A549 (cell line): ENCODE data around the gene ATOH7. TPM values are rescaled to one million over a fixed set of nuclear protein-coding genes. Genes with fewer than 3 reads are reported as not detected.

Source experiments
- ATAC-seq, 2 experiments: fragments of 200-7000 bp in 1 of 2; fragments of >200 bp in 1 of 2; cut with Nextera tagmentation in 1 of 2; cut with Tn5 transposase in 1 of 2; 3 replicates each; pipeline versions ENCODE4 v1.8.0 to v1.9.1; 2018 to 2020; ENCODE audit warnings: mild to moderate bottlenecking in 1 of 2, moderate library complexity in 1 of 2
- CTCF ChIA-PET: fragments of 300-600 bp; sonication (Branson Sonifier 250); formaldehyde crosslinking; extraction: SDS; loops from one replicate; lab custom pipeline; 2021; ENCODE audit warnings: antibody characterized with exemption, inconsistent platforms; lab: Yijun Ruan, JAX
- POLR2A ChIA-PET: fragments of 350-600 bp; formaldehyde crosslinking; extraction: SDS; loops from one replicate; lab custom pipeline; 2021; ENCODE audit warnings: antibody characterized with exemption, inconsistent platforms; lab: Yijun Ruan, JAX
- DNase-seq, 2 experiments: peaks; one replicate each; pipeline versions ENCODE4 v3.0.0 to v3.0.0-alpha.2; 2011 to 2016; ENCODE audit warnings: low read depth in 1 of 2, low spot score in 1 of 2
- FAIRE-seq: peaks from 2 replicates; lab custom pipeline; 2011; peaks lifted over from hg19 to GRCh38; lab: Jason Lieb, UNC
- H3K27ac ChIP-seq, 2 experiments: fragments of >200 bp; sonication (Bioruptor Twin); formaldehyde crosslinking; 3 replicates each; pipeline ENCODE4 v1.5.1; 2016 to 2017
- H3K4me1 ChIP-seq: fragments of >200 bp; sonication (Bioruptor Twin); formaldehyde crosslinking; 3 replicates; pipeline ENCODE4 v1.6.1; 2016
- H3K4me2 ChIP-seq: fragments of >200 bp; sonication (Bioruptor Twin); formaldehyde crosslinking; 3 replicates; pipeline ENCODE4 v1.6.1; 2016
- H3K4me3 ChIP-seq: fragments of >200 bp; sonication (Bioruptor Twin); formaldehyde crosslinking; 3 replicates; pipeline ENCODE4 v1.5.1; 2016
- H3K9me3 ChIP-seq: fragments of >200 bp; sonication (Bioruptor Twin); formaldehyde crosslinking; 3 replicates; pipeline ENCODE4 v1.6.1; 2016
- BHLHE40 ChIP-seq: IDR thresholded peaks from 2 replicates; pipeline ENCODE4 v1.6.1; 2012; ENCODE audit warnings: low read depth, low read length, inconsistent platforms
- CBX2 ChIP-seq: fragments of 200-600 bp; sonication (generic); IDR thresholded peaks from 2 replicates; pipeline ENCODE4 v1.6.1; 2016; ENCODE audit warnings: low read depth, mild to moderate bottlenecking, borderline replicate concordance
- CEBPB ChIP-seq, 2 experiments: fragments of >200 bp in 1 of 2; sonication (Bioruptor Twin) in 1 of 2; formaldehyde crosslinking in 1 of 2; IDR thresholded peaks; 2 replicates each; pipeline ENCODE4 v1.6.1; 2012 to 2016
- CHD2 ChIP-seq: fragments of 150-350 bp; IDR thresholded peaks from 2 replicates; pipeline ENCODE4 v1.6.1; 2014; ENCODE audit warnings: low read length; ENCODE audit not compliant: partially characterized antibody
- CHD4 ChIP-seq: fragments of 200-600 bp; sonication (generic); IDR thresholded peaks from 2 replicates; pipeline ENCODE4 v1.6.1; 2016; ENCODE audit warnings: antibody characterized with exemption, mild to moderate bottlenecking, borderline replicate concordance
- EHMT2 ChIP-seq: fragments of 200-600 bp; sonication (generic); IDR thresholded peaks from 2 replicates; pipeline ENCODE4 v1.6.1; 2016; ENCODE audit warnings: antibody characterized with exemption, low read depth, mild to moderate bottlenecking, moderate library complexity
- ESRRA ChIP-seq: fragments of 150-350 bp; IDR thresholded peaks from 2 replicates; pipeline ENCODE4 v1.6.1; 2014; ENCODE audit warnings: mild to moderate bottlenecking, low read length, borderline replicate concordance
- FOSL2 ChIP-seq, 2 experiments: fragments of 450-650 bp in 1 of 2; fragments of >200 bp in 1 of 2; sonication (Bioruptor Twin) in 1 of 2; formaldehyde crosslinking; IDR thresholded peaks; 2 replicates each; pipeline versions ENCODE4 v1.5.0 to v1.6.1; 2016 to 2020; ENCODE audit warnings: mild to moderate bottlenecking in 1 of 2, moderate library complexity in 1 of 2
- FOXS1 ChIP-seq: fragments of 250-450 bp; sonication (Bioruptor Pico); IDR thresholded peaks from 2 replicates; pipeline ENCODE4 v1.5.0; 2020; ENCODE audit warnings: mild to moderate bottlenecking, moderate library complexity
- GATA3 ChIP-seq: IDR thresholded peaks from 2 replicates; pipeline ENCODE4 v1.6.1; 2012; ENCODE audit warnings: borderline replicate concordance
- HDAC2 ChIP-seq: fragments of 200-600 bp; sonication (generic); IDR thresholded peaks from 2 replicates; pipeline ENCODE4 v1.6.1; 2016
- HEYL ChIP-seq: fragments of 250-450 bp; sonication (Bioruptor Pico); IDR thresholded peaks from 2 replicates; pipeline ENCODE4 v1.8.0; 2021; ENCODE audit warnings: mild to moderate bottlenecking, moderate library complexity
- HOXA7 ChIP-seq: fragments of 250-450 bp; sonication (Bioruptor Pico); IDR thresholded peaks from 2 replicates; pipeline ENCODE4 v1.5.0; 2020; ENCODE audit warnings: mild to moderate bottlenecking, moderate library complexity
- JUNB ChIP-seq: fragments of >200 bp; sonication (Bioruptor Twin); formaldehyde crosslinking; IDR thresholded peaks from 2 replicates; pipeline ENCODE4 v1.6.1; 2016
- KDM5A ChIP-seq: fragments of 200-600 bp; sonication (generic); IDR thresholded peaks from 2 replicates; pipeline ENCODE4 v1.6.1; 2016; ENCODE audit warnings: antibody characterized with exemption, mild to moderate bottlenecking
- MAZ ChIP-seq: fragments of 150-350 bp; IDR thresholded peaks from 2 replicates; pipeline ENCODE4 v1.6.1; 2014; ENCODE audit warnings: antibody characterized with exemption, low read depth, low read length, borderline replicate concordance
- NPAS2 ChIP-seq: fragments of 250-450 bp; sonication (Bioruptor Pico); IDR thresholded peaks from 2 replicates; pipeline ENCODE4 v1.8.0; 2022; ENCODE audit warnings: mild to moderate bottlenecking, moderate library complexity, borderline replicate concordance
- PHF8 ChIP-seq: fragments of 200-600 bp; sonication (generic); IDR thresholded peaks from 2 replicates; pipeline ENCODE4 v1.6.1; 2016; ENCODE audit warnings: low read depth, mild to moderate bottlenecking, antibody characterized with exemption, moderate library complexity, borderline replicate concordance
- POLR2A ChIP-seq: IDR thresholded peaks from 2 replicates; pipeline ENCODE4 v1.6.1; 2012; ENCODE audit warnings: mild to moderate bottlenecking, low read length
- RAD21 ChIP-seq, 2 experiments: fragments of >200 bp in 1 of 2; sonication (Bioruptor Twin) in 1 of 2; formaldehyde crosslinking in 1 of 2; IDR thresholded peaks in 1 of 2; conservative IDR thresholded peaks in 1 of 2; 2 replicates in 1 of 2; 3 replicates in 1 of 2; pipeline ENCODE4 v1.6.1; 2012 to 2018; ENCODE audit warnings: inconsistent platforms in 1 of 2
- RFX5 ChIP-seq: fragments of 450-650 bp; IDR thresholded peaks from 2 replicates; pipeline ENCODE4 v1.7.1; 2014; ENCODE audit warnings: antibody characterized with exemption, mild to moderate bottlenecking, moderate library complexity
- SREBF2 ChIP-seq: fragments of 450-650 bp; IDR thresholded peaks from 2 replicates; pipeline ENCODE4 v1.6.1; 2014; ENCODE audit warnings: mild to moderate bottlenecking, moderate library complexity
- TFCP2L1 ChIP-seq: fragments of 250-450 bp; sonication (Bioruptor Pico); IDR thresholded peaks from 2 replicates; pipeline ENCODE4 v1.5.0; 2021; ENCODE audit warnings: mild to moderate bottlenecking
- ZFP36 ChIP-seq: fragments of 450-650 bp; IDR thresholded peaks from 2 replicates; pipeline ENCODE4 v1.6.1; 2014; ENCODE audit warnings: borderline replicate concordance; ENCODE audit not compliant: partially characterized antibody
- ZNF302 ChIP-seq: fragments of 250-450 bp; sonication (Bioruptor Pico); IDR thresholded peaks from 2 replicates; pipeline ENCODE4 v1.9.0; 2021; ENCODE audit warnings: inconsistent platforms, mild to moderate bottlenecking, moderate library complexity
- WGBS: methylation state at CpG from one replicate; pipeline ENCODE4 v1.1.6; 2017; ENCODE audit errors: missing lambda C conversion rate; 5-methylcytosine and 5-hydroxymethylcytosine counted together
- polyA plus RNA-seq, 4 experiments: library from polyadenylated mRNA; depleted of rRNA in 3 of 4; stranded (reverse); fragments of >200 nt; fragmentation: RNase III in 1 of 4; extraction: RNeasy Plus Mini Kit Qiagen cat#74134 plus additional on column Dnase treatment in 1 of 4; gene quantifications; 2 replicates in 3 of 4; 3 replicates in 1 of 4; pipeline ENCODE4 v1.2.3, GENCODE V29; 2011 to 2017
- TF ChIP-seq, protein P1 (sequence below): fragments of 450-650 bp; IDR thresholded peaks from 2 replicates; pipeline ENCODE4 v1.6.1; 2014; ENCODE audit warnings: antibody characterized with exemption
- TF ChIP-seq, protein P2 (sequence below): fragments of >200 bp; sonication (Bioruptor Twin); formaldehyde crosslinking; IDR thresholded peaks from 3 replicates; pipeline ENCODE4 v1.5.1; 2016
- TF ChIP-seq, protein P3 (sequence below): fragments of 250-450 bp; sonication (Bioruptor Pico); IDR thresholded peaks from 2 replicates; pipeline ENCODE4 v1.5.0; 2021; ENCODE audit warnings: mild to moderate bottlenecking, moderate library complexity, borderline replicate concordance
- TF ChIP-seq, protein P4 (sequence below): fragments of 150-350 bp; IDR thresholded peaks from 2 replicates; pipeline ENCODE4 v1.6.1; 2014; ENCODE audit warnings: low read depth, mild to moderate bottlenecking, low read length
- TF ChIP-seq, protein P5 (sequence below): IDR thresholded peaks from 2 replicates; pipeline ENCODE4 v1.6.1; 2012

Gene ATOH7
- polyA plus RNA-seq, 2 of the 4 experiments (the other 2 are of a cell fraction): 0.18 to 0.27 TPM

DNA sequence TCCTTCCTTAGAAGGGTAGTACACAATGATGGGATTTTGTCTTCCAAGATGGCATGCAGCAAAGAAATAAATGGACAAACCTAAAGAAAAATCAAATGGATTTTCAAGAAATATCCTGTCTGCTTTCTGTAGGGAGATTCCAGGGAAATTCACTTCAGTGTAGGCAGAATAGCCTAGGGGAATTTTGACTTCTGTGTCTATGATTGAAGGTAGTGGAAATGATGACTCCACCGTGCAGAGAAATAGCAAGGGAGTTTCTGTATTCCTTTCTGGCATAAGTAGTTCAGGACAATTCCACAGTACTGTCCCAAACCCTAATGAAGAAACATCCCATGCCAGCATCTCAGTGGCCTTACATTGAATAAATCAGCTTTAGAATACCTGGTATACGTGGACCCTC lies 9.5 kb downstream of the ATOH7 start:
- FAIRE-seq (no peak), DNase-seq (no peak), ATAC-seq (no peak)
- H3K4me3 ChIP-seq: no peak overlapping the region
- 51% methylated on average over 2 of the region's 2 CpGs for WGBS
- ChIA-PET CTCF (interaction anchor here (1.3 to 10.3 kb wide), 3 partner anchors 9 to 66 kb away, joined by 5 to 63 read pairs (median 5); partner anchors contain the start of gene ATOH7), POLR2A (no interaction called here)
- TF ChIP-seq EHMT2: no peak
- TF ChIP-seq HEYL (CRISPR knock-in tag): no peak
- no peak for TF ChIP-seq MAZ
- TF ChIP-seq CBX2: no peak
- TF ChIP-seq PHF8: no peak
- TF ChIP-seq HDAC2: no peak
- no peak for TF ChIP-seq CHD2
- no peak for TF ChIP-seq RFX5
- TF ChIP-seq ZNF302 (CRISPR knock-in tag): no peak
- TF ChIP-seq, protein P1, sequence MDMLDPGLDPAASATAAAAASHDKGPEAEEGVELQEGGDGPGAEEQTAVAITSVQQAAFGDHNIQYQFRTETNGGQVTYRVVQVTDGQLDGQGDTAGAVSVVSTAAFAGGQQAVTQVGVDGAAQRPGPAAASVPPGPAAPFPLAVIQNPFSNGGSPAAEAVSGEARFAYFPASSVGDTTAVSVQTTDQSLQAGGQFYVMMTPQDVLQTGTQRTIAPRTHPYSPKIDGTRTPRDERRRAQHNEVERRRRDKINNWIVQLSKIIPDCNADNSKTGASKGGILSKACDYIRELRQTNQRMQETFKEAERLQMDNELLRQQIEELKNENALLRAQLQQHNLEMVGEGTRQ: no peak
- no peak for TF ChIP-seq POLR2A
- TF ChIP-seq, protein P2, sequence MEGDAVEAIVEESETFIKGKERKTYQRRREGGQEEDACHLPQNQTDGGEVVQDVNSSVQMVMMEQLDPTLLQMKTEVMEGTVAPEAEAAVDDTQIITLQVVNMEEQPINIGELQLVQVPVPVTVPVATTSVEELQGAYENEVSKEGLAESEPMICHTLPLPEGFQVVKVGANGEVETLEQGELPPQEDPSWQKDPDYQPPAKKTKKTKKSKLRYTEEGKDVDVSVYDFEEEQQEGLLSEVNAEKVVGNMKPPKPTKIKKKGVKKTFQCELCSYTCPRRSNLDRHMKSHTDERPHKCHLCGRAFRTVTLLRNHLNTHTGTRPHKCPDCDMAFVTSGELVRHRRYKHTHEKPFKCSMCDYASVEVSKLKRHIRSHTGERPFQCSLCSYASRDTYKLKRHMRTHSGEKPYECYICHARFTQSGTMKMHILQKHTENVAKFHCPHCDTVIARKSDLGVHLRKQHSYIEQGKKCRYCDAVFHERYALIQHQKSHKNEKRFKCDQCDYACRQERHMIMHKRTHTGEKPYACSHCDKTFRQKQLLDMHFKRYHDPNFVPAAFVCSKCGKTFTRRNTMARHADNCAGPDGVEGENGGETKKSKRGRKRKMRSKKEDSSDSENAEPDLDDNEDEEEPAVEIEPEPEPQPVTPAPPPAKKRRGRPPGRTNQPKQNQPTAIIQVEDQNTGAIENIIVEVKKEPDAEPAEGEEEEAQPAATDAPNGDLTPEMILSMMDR: no peak
- TF ChIP-seq, protein P3, sequence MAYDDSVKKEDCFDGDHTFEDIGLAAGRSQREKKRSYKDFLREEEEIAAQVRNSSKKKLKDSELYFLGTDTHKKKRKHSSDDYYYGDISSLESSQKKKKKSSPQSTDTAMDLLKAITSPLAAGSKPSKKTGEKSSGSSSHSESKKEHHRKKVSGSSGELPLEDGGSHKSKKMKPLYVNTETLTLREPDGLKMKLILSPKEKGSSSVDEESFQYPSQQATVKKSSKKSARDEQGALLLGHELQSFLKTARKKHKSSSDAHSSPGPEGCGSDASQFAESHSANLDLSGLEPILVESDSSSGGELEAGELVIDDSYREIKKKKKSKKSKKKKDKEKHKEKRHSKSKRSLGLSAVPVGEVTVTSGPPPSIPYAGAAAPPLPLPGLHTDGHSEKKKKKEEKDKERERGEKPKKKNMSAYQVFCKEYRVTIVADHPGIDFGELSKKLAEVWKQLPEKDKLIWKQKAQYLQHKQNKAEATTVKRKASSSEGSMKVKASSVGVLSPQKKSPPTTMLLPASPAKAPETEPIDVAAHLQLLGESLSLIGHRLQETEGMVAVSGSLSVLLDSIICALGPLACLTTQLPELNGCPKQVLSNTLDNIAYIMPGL: no peak
- no peak for TF ChIP-seq CEBPB (IDR thresholded peaks at IDR 0.05)
- no peak for TF ChIP-seq FOXS1 (CRISPR knock-in tag)
- no peak for TF ChIP-seq GATA3
- no peak for TF ChIP-seq ESRRA
- no peak for TF ChIP-seq CHD4
- peaks cover 9% of the 10 kb centered on the region; the same call in 1 of the 3 replicates for H3K4me1 ChIP-seq
- no peaks in the 10 kb centered on the region for H3K9me3 ChIP-seq
- H3K4me2 ChIP-seq: no peak overlapping the region
- H3K27ac ChIP-seq: no peak overlapping the region

DNA sequence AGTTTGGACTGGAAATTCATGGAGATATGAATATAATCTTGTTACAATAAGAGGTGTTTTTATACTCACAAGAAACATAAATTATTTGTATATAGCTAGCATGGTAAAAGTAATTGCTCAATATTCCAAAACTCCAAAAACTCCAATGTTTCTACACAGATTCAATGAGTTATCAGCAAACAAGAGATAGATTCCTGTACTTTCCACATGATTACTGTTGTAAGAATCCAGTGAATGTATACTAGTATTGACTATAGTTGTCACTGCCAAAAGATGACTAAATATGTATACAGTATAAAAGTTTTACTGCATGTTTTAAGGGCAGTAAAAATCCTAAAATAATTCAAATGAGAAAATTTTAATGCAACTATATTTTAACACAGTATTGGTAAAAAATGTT lies 10.7 kb downstream of the ATOH7 start:
- peaks cover 9% of the 10 kb centered on the region; the same call in 1 of the 3 replicates for H3K4me1 ChIP-seq
- no peak overlapping the region for H3K4me3 ChIP-seq
- POLR2A ChIA-PET: no interaction called here
- no peak overlapping the region for H3K4me2 ChIP-seq
- H3K27ac ChIP-seq: no peak overlapping the region
- H3K9me3 ChIP-seq: no peaks in the 10 kb centered on the region
- peak in 1 of 2 experiments; percentile 49; a peak in 1 of 6 replicates for ATAC-seq
- CTCF ChIA-PET: interaction anchor here (10.3 kb wide), 1 partner anchor 10 kb away, joined by 63 read pairs; no protein-coding TSS in a partner anchor
- TF ChIP-seq, protein P4, sequence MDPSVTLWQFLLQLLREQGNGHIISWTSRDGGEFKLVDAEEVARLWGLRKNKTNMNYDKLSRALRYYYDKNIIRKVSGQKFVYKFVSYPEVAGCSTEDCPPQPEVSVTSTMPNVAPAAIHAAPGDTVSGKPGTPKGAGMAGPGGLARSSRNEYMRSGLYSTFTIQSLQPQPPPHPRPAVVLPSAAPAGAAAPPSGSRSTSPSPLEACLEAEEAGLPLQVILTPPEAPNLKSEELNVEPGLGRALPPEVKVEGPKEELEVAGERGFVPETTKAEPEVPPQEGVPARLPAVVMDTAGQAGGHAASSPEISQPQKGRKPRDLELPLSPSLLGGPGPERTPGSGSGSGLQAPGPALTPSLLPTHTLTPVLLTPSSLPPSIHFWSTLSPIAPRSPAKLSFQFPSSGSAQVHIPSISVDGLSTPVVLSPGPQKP: no peak
- no peak for TF ChIP-seq HOXA7 (CRISPR knock-in tag)
- TF ChIP-seq JUNB: no peak
- no peak for TF ChIP-seq ZFP36
- peak in 1 of 2 experiments; percentile 26; a peak in 1 of 4 replicates for TF ChIP-seq CEBPB (IDR thresholded peaks at IDR 0.05)
- no peak for TF ChIP-seq KDM5A
- no peak for TF ChIP-seq GATA3
- TF ChIP-seq PHF8: no peak
- no peak for TF ChIP-seq SREBF2
- no peak for TF ChIP-seq FOSL2 (IDR thresholded peaks at IDR 0.05)
- TF ChIP-seq FOSL2 (CRISPR knock-in tag; IDR thresholded peaks at IDR 0.05): peak; percentile 48
- TF ChIP-seq, protein P5, sequence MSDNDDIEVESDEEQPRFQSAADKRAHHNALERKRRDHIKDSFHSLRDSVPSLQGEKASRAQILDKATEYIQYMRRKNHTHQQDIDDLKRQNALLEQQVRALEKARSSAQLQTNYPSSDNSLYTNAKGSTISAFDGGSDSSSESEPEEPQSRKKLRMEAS: no peak
- no peak for TF ChIP-seq BHLHE40
- no peak for TF ChIP-seq ZNF302 (CRISPR knock-in tag)
- no peak for TF ChIP-seq RAD21 (conservative IDR thresholded peaks at IDR 0.05 in 1 of 2, IDR thresholded peaks at IDR 0.05 in 1 of 2)
- no peak for TF ChIP-seq NPAS2 (CRISPR knock-in tag)
- TF ChIP-seq HEYL (CRISPR knock-in tag): no peak
- TF ChIP-seq, protein P2: no peak
- no peak for TF ChIP-seq TFCP2L1 (CRISPR knock-in tag)
- no peak for DNase-seq
- FAIRE-seq: no peak
